H1 (cell line): Measurements from ENCODE around the gene ZMYND10.

Experiments used
- CBX5 ChIP-seq: fragments of 300-800, 300-1000 bp; sonication (generic); IDR thresholded peaks from 2 replicates; pipeline ENCODE4 v1.7.1; 2016; ENCODE audit warnings: antibody characterized with exemption, low read length, low read depth
- CEBPB ChIP-seq: IDR thresholded peaks from 2 replicates; pipeline ENCODE4 v1.6.1; 2012; ENCODE audit warnings: low read depth, low read length
- JUND ChIP-seq: IDR thresholded peaks from 2 replicates; pipeline ENCODE4 v1.6.1; 2011; ENCODE audit warnings: mild to moderate bottlenecking, improper control_type of control experiment, low read length
- POLR2A ChIP-seq, 2 experiments: IDR thresholded peaks; 1 replicate in 1 of 2; 2 replicates in 1 of 2; pipeline ENCODE4 v1.6.1; 2011; ENCODE audit warnings: low read depth in 2 of 2, low read length in 2 of 2, mild to moderate bottlenecking in 2 of 2; ENCODE audit errors: control extremely low read depth in 1 of 2
- TF ChIP-seq, protein P1 (sequence below), 3 experiments: IDR thresholded peaks; 1 replicate in 2 of 3; 2 replicates in 1 of 3; pipeline versions ENCODE4 v1.5.1 to v1.6.1; 2011; ENCODE audit warnings: low read length in 3 of 3, mild to moderate bottlenecking in 3 of 3, inconsistent platforms in 2 of 3, low read depth in 1 of 3, moderate library complexity in 1 of 3; ENCODE audit not compliant: insufficient read depth in 1 of 3; ENCODE audit errors: control extremely low read depth in 1 of 3

DNA sequence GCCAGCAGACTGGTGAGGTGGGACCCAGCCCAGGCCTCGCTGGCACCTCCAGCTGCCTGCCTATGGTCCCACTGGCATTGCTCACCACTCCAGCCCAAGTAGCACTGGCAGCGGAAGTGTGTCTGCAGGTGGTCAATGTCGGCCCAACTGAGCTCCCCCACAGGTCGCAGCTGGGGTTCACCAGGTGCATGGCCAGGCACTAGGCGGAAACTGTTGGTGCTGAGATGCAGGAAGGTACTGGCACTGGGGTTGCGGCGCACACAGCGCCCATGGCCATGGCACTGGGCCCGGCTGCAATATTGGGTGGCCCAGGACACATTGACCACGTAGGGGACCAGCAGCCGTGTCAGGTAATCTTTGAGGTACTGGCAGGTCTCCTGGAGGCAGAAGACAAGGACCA, 27.4 kb downstream of the ZMYND10 start:
- TF ChIP-seq POLR2A (IDR thresholded peaks at IDR 0.05; ENCODE audit: control extremely low read depth in 1 of 2, low read depth in 2 of 2, low read length in 2 of 2) (no peak), CEBPB (no peak), CBX5 (no peak), JUND (no peak)
- TF ChIP-seq, protein P1, sequence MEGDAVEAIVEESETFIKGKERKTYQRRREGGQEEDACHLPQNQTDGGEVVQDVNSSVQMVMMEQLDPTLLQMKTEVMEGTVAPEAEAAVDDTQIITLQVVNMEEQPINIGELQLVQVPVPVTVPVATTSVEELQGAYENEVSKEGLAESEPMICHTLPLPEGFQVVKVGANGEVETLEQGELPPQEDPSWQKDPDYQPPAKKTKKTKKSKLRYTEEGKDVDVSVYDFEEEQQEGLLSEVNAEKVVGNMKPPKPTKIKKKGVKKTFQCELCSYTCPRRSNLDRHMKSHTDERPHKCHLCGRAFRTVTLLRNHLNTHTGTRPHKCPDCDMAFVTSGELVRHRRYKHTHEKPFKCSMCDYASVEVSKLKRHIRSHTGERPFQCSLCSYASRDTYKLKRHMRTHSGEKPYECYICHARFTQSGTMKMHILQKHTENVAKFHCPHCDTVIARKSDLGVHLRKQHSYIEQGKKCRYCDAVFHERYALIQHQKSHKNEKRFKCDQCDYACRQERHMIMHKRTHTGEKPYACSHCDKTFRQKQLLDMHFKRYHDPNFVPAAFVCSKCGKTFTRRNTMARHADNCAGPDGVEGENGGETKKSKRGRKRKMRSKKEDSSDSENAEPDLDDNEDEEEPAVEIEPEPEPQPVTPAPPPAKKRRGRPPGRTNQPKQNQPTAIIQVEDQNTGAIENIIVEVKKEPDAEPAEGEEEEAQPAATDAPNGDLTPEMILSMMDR (IDR thresholded peaks at IDR 0.05; ENCODE audit: control extremely low read depth in 1 of 3, insufficient read depth in 1 of 3, low read depth in 1 of 3, low read length in 3 of 3): no peak
